Immature natural killer cell (primary cell): ENCODE data around the gene PLD1. TPM values are rescaled to one million over a fixed set of nuclear protein-coding genes. Genes with fewer than 3 reads are reported as not detected.

Experiments
- DNase-seq, 3 donors: peaks; one replicate each; pipeline ENCODE4 v3.0.0; 2022; ENCODE audit warnings: mixed read lengths in 1 of 3
- H3K27ac Mint-ChIP-seq, 6 donors: one replicate each; pipeline ENCODE4 v1.8.0; 2020; ENCODE audit warnings: mixed read lengths in 6 of 6, mild to moderate bottlenecking in 5 of 6, inconsistent platforms in 4 of 6, moderate library complexity in 3 of 6
- H3K27me3 Mint-ChIP-seq, 3 donors: one replicate each; pipeline ENCODE4 v1.8.0; 2020 to 2021; ENCODE audit warnings: low read depth in 3 of 3, mild to moderate bottlenecking in 3 of 3, mixed read lengths in 3 of 3, moderate library complexity in 3 of 3, inconsistent platforms in 1 of 3
- H3K36me3 Mint-ChIP-seq, 3 donors: one replicate each; pipeline ENCODE4 v1.8.0; 2020; ENCODE audit warnings: mixed read lengths in 3 of 3, inconsistent platforms in 2 of 3, mild to moderate bottlenecking in 2 of 3
- H3K4me1 Mint-ChIP-seq, 2 donors: one replicate each; pipeline ENCODE4 v1.8.0; 2020; ENCODE audit warnings: inconsistent platforms in 2 of 2, mild to moderate bottlenecking in 2 of 2, mixed read lengths in 2 of 2, moderate library complexity in 1 of 2
- H3K4me3 Mint-ChIP-seq, 5 donors: one replicate each; pipeline ENCODE4 v1.8.0; 2020; ENCODE audit warnings: mild to moderate bottlenecking in 5 of 5, mixed read lengths in 5 of 5, inconsistent platforms in 3 of 5, moderate library complexity in 3 of 5
- H3K9me3 Mint-ChIP-seq, 6 donors: one replicate each; pipeline ENCODE4 v1.8.0; 2020; ENCODE audit warnings: mild to moderate bottlenecking in 6 of 6, mixed read lengths in 6 of 6, inconsistent platforms in 4 of 6, moderate library complexity in 3 of 6
- polyA plus RNA-seq, 3 donors: library from polyadenylated mRNA; unstranded; fragments of 300-500 nt; fragmentation: Illumina TruSeq; gene quantifications; one replicate each; pipeline ENCODE4 v1.2.3, GENCODE V29; 2021

The PLD1 gene
- polyA plus RNA-seq, 3 donors from 2014 or later, result 3.8 to 7.2 TPM; not detected in 1

- Mint-ChIP-seq H3K4me3 (no peak overlapping the region), H3K4me1 (peaks cover 17 to 30% of the 10 kb centered on the region in 2 donors), H3K27me3 (peaks cover 2 to 6% (median 5%) of the 10 kb centered on the region in 3 donors), H3K27ac (no peak overlapping the region), H3K9me3 (no peaks in the 10 kb centered on the region), H3K36me3 (peaks cover 0 to 5% (median 0%) of the 10 kb centered on the region in 3 donors)
- no peak for DNase-seq
Measured at GRCh38 chr3:171805687-171806086, 4.6 kb downstream of the PLD1 start.

- Mint-ChIP-seq H3K27me3 (peaks cover 2 to 3% (median 3%) of the 10 kb centered on the region in 3 donors), H3K4me1 (peaks cover 13 to 26% of the 10 kb centered on the region in 2 donors), H3K9me3 (no peaks in the 10 kb centered on the region), H3K4me3 (no peak overlapping the region), H3K27ac (no peak overlapping the region), H3K36me3 (peaks cover 0 to 5% (median 0%) of the 10 kb centered on the region in 3 donors)
- no peak for DNase-seq
Measured at GRCh38 chr3:171804618-171805389, 5.5 kb downstream of the PLD1 start.

GRCh38 chr3:171803044-171803443 is 7.2 kb downstream of the PLD1 start:
- H3K4me1 Mint-ChIP-seq, result peaks cover 4 to 17% of the 10 kb centered on the region in 2 donors
- H3K4me3 Mint-ChIP-seq, result no peak overlapping the region
- H3K9me3 Mint-ChIP-seq, result no peaks in the 10 kb centered on the region
- peaks cover 0 to 2% (median 1%) of the 10 kb centered on the region in 3 donors for H3K27me3 Mint-ChIP-seq
- DNase-seq, result no peak
- H3K27ac Mint-ChIP-seq, result no peak overlapping the region
- peaks cover 0 to 5% (median 0%) of the 10 kb centered on the region in 3 donors for H3K36me3 Mint-ChIP-seq

- H3K9me3 Mint-ChIP-seq, result no peaks in the 10 kb centered on the region
- peaks cover 0 to 5% (median 0%) of the 10 kb centered on the region in 3 donors for H3K36me3 Mint-ChIP-seq
- H3K27ac Mint-ChIP-seq, result no peak overlapping the region
- H3K4me1 Mint-ChIP-seq, result peaks cover 1 to 12% of the 10 kb centered on the region in 2 donors
- H3K27me3 Mint-ChIP-seq, result peaks cover 0 to 1% (median 0%) of the 10 kb centered on the region in 3 donors
- no peak overlapping the region for H3K4me3 Mint-ChIP-seq
- no peak for DNase-seq
Measured at GRCh38 chr3:171802590-171802956, 7.7 kb downstream of the PLD1 start.

- Mint-ChIP-seq H3K27ac (no peak overlapping the region), H3K27me3 (peaks cover 0 to 1% (median 0%) of the 10 kb centered on the region in 3 donors), H3K4me3 (no peak overlapping the region), H3K9me3 (no peaks in the 10 kb centered on the region), H3K36me3 (peaks cover 0 to 5% (median 0%) of the 10 kb centered on the region in 3 donors), H3K4me1 (peaks cover 1 to 8% of the 10 kb centered on the region in 2 donors)
- no peak for DNase-seq
Measured at GRCh38 chr3:171801738-171802589, 8.3 kb downstream of the PLD1 start.

GRCh38 chr3:171799501-171799900 is 10.8 kb downstream of the PLD1 start:
- no peak overlapping the region for H3K27ac Mint-ChIP-seq
- H3K9me3 Mint-ChIP-seq, result no peaks in the 10 kb centered on the region
- H3K27me3 Mint-ChIP-seq, result no peaks in the 10 kb centered on the region
- DNase-seq, result no peak
- H3K4me3 Mint-ChIP-seq, result no peak overlapping the region
- H3K36me3 Mint-ChIP-seq, result peaks cover 0 to 5% (median 0%) of the 10 kb centered on the region in 3 donors
- no peaks in the 10 kb centered on the region for H3K4me1 Mint-ChIP-seq

GRCh38 chr3:171797873-171798272 is 12.4 kb downstream of the PLD1 start:
- Mint-ChIP-seq H3K4me3 (no peak overlapping the region), H3K4me1 (no peaks in the 10 kb centered on the region), H3K27me3 (no peaks in the 10 kb centered on the region), H3K9me3 (no peaks in the 10 kb centered on the region), H3K36me3 (peaks cover 0 to 4% (median 0%) of the 10 kb centered on the region in 3 donors), H3K27ac (no peak overlapping the region)
- no peak for DNase-seq

GRCh38 chr3:171797265-171797679 is 13.0 kb downstream of the PLD1 start:
- no peak for DNase-seq
- no peaks in the 10 kb centered on the region for H3K27me3 Mint-ChIP-seq
- H3K4me1 Mint-ChIP-seq, result no peaks in the 10 kb centered on the region
- H3K27ac Mint-ChIP-seq, result no peak overlapping the region
- no peak overlapping the region for H3K4me3 Mint-ChIP-seq
- H3K9me3 Mint-ChIP-seq, result no peaks in the 10 kb centered on the region
- no peaks in the 10 kb centered on the region for H3K36me3 Mint-ChIP-seq

GRCh38 chr3:171796625-171797264 is 13.5 kb downstream of the PLD1 start:
- Mint-ChIP-seq H3K27ac (no peak overlapping the region), H3K4me3 (no peak overlapping the region), H3K36me3 (no peaks in the 10 kb centered on the region), H3K9me3 (no peaks in the 10 kb centered on the region), H3K27me3 (no peaks in the 10 kb centered on the region), H3K4me1 (no peaks in the 10 kb centered on the region)
- DNase-seq, result no peak

GRCh38 chr3:171792531-171792930 is 17.8 kb downstream of the PLD1 start:
- H3K36me3 Mint-ChIP-seq, result peaks cover under 1 to 6% (median under 1%) of the 10 kb centered on the region in 3 donors
- no peaks in the 10 kb centered on the region for H3K4me1 Mint-ChIP-seq
- H3K9me3 Mint-ChIP-seq, result no peaks in the 10 kb centered on the region
- no peak overlapping the region for H3K27ac Mint-ChIP-seq
- H3K27me3 Mint-ChIP-seq, result no peaks in the 10 kb centered on the region
- no peak overlapping the region for H3K4me3 Mint-ChIP-seq
- no peak for DNase-seq

GRCh38 chr3:171791692-171792076 is 18.6 kb downstream of the PLD1 start:
- Mint-ChIP-seq H3K36me3 (peaks cover 4 to 6% (median 4%) of the 10 kb centered on the region in 3 donors), H3K27ac (no peak overlapping the region), H3K9me3 (no peaks in the 10 kb centered on the region)

GRCh38 chr3:171790898-171791691 is 19.2 kb downstream of the PLD1 start:
- H3K4me3 Mint-ChIP-seq, result no peak overlapping the region
- DNase-seq, result no peak
- H3K4me1 Mint-ChIP-seq, result no peaks in the 10 kb centered on the region
- H3K27ac Mint-ChIP-seq, result no peak overlapping the region
- no peaks in the 10 kb centered on the region for H3K27me3 Mint-ChIP-seq
- H3K9me3 Mint-ChIP-seq, result no peaks in the 10 kb centered on the region
- H3K36me3 Mint-ChIP-seq, result peaks cover 4 to 6% (median 4%) of the 10 kb centered on the region in 3 donors

More at GRCh38 chr3:171791692-171792076, 18.6 kb downstream of the PLD1 start:
- Mint-ChIP-seq H3K4me1 (no peaks in the 10 kb centered on the region), H3K27me3 (no peaks in the 10 kb centered on the region), H3K4me3 (no peak overlapping the region)
- no peak for DNase-seq

- Mint-ChIP-seq H3K27ac (no peak overlapping the region), H3K9me3 (no peaks in the 10 kb centered on the region), H3K27me3 (no peaks in the 10 kb centered on the region), H3K36me3 (peaks cover 4 to 6% (median 4%) of the 10 kb centered on the region in 3 donors), H3K4me3 (no peak overlapping the region), H3K4me1 (no peaks in the 10 kb centered on the region)
- DNase-seq, result no peak
Measured at GRCh38 chr3:171790574-171790897, 19.7 kb downstream of the PLD1 start.
